ENCODE measurements around the gene LYVE1.

LYVE1 gene

DNA sequence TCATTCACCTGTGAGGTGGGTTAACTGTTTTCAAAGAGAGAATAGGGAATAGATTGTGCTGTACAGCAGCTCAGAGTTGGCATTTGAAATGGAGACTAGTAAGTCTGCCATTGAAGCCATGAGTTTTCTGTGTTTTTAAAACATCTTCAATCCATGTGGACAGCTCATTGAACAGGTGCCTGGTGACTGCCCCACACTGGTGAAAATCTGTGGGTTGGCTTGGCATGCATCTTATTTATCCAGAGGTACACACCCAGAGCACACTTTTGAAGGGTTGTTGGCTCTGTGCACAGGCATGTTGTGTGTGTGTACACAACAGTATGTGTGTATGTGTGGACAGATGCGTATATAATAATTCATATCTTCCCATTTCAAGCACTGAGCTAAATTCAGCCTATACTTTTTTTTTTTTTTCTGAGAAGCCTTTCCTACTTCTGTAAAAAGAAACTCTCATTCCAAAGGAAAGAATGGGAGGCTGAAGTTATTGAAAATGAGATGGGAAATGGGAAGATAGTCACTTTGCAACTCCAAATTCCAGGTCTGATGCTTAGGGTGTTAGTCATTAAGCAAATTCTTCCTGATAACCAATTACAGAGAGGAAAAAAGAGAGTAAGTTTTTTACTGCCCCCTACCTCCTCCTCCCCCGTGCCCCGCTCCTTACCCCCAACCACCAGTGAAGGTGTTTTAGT is 7.0 kb upstream of the LYVE1 start:
- Histone ChIP-seq H3K27ac (ENCODE audit: low read length) (no peak overlapping the region), H3K9me3 (ENCODE audit: control insufficient read depth in 2 of 2, low read length in 2 of 2) (no peaks in the 10 kb centered on the region), H3K36me3 (ENCODE audit: control insufficient read depth in 2 of 2, insufficient read depth in 2 of 2, low read length in 2 of 2) (peaks cover 52 to 55% of the 10 kb centered on the region in 2 donors), H3K9ac (ENCODE audit: low read length in 2 of 2) (no peak overlapping the region), H3K4me1 (ENCODE audit: control insufficient read depth, insufficient read depth, low read length) (peaks cover 28% of the 10 kb centered on the region), H3K4me3 (ENCODE audit: low read length in 2 of 2) (no peak overlapping the region), H3K27me3 (ENCODE audit: control insufficient read depth in 1 of 2, insufficient read depth in 2 of 2, low read length in 2 of 2) (no peaks in the 10 kb centered on the region)

- Histone ChIP-seq H3K9ac (ENCODE audit: low read length in 2 of 2) (no peak overlapping the region), H3K9me3 (ENCODE audit: control insufficient read depth in 2 of 2, low read length in 2 of 2) (no peaks in the 10 kb centered on the region), H3K4me3 (ENCODE audit: low read length in 2 of 2) (no peak overlapping the region), H3K36me3 (ENCODE audit: control insufficient read depth in 2 of 2, insufficient read depth in 2 of 2, low read length in 2 of 2) (peaks cover 35 to 38% of the 10 kb centered on the region in 2 donors), H3K27me3 (ENCODE audit: control insufficient read depth in 1 of 2, insufficient read depth in 2 of 2, low read length in 2 of 2) (no peaks in the 10 kb centered on the region), H3K4me1 (ENCODE audit: control insufficient read depth, insufficient read depth, low read length) (peaks cover 12% of the 10 kb centered on the region), H3K27ac (ENCODE audit: low read length) (no peak overlapping the region)
Measured at GRCh38 chr11:10573556-10573955, 5.1 kb upstream of the LYVE1 start.

GRCh38 chr11:10573028-10573427 is 4.6 kb upstream of the LYVE1 start:
- H3K36me3 ChIP-seq (ENCODE audit: control insufficient read depth in 2 of 2, insufficient read depth in 2 of 2, low read length in 2 of 2), result peaks cover 33 to 34% of the 10 kb centered on the region in 2 donors
- H3K9ac ChIP-seq (ENCODE audit: low read length in 2 of 2), result no peak overlapping the region
- H3K9me3 ChIP-seq (ENCODE audit: control insufficient read depth in 2 of 2, low read length in 2 of 2), result no peaks in the 10 kb centered on the region
- peaks cover 12% of the 10 kb centered on the region for H3K4me1 ChIP-seq (ENCODE audit: control insufficient read depth, insufficient read depth, low read length)
- no peak overlapping the region for H3K4me3 ChIP-seq (ENCODE audit: low read length in 2 of 2)
- H3K27ac ChIP-seq (ENCODE audit: low read length), result no peak overlapping the region
- no peaks in the 10 kb centered on the region for H3K27me3 ChIP-seq (ENCODE audit: control insufficient read depth in 1 of 2, insufficient read depth in 2 of 2, low read length in 2 of 2)

DNA sequence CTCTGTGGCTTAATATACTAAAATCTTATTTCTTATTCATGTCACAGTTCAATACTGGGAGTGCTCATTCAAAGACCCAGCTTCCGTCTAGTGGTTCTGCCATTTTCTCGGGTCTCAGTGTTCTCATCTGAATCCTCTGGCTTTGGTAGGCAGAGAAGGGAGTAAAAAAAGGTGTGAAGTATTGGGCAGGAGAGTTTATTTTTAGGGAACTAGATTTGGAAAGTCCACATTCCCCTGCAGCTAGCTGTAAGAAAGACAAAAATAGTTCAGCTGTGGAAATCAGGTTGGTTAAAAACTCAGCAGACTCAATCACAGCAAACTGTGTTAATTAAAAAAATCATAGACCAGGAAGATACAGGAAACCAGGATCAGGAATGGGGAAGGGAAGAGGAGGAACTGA is 4.1 kb upstream of the LYVE1 start:
- no peak overlapping the region for H3K4me3 ChIP-seq (ENCODE audit: low read length in 2 of 2)
- H3K36me3 ChIP-seq (ENCODE audit: control insufficient read depth in 2 of 2, insufficient read depth in 2 of 2, low read length in 2 of 2), result peaks cover 29 to 33% of the 10 kb centered on the region in 2 donors
- H3K4me1 ChIP-seq (ENCODE audit: control insufficient read depth, insufficient read depth, low read length), result peaks cover 12% of the 10 kb centered on the region
- no peak overlapping the region for H3K9ac ChIP-seq (ENCODE audit: low read length in 2 of 2)
- H3K27me3 ChIP-seq (ENCODE audit: control insufficient read depth in 1 of 2, insufficient read depth in 2 of 2, low read length in 2 of 2), result no peaks in the 10 kb centered on the region
- no peak overlapping the region for H3K27ac ChIP-seq (ENCODE audit: low read length)
- H3K9me3 ChIP-seq (ENCODE audit: control insufficient read depth in 2 of 2, low read length in 2 of 2), result no peaks in the 10 kb centered on the region

- H3K27ac ChIP-seq (ENCODE audit: low read length), result no peak overlapping the region
- H3K4me3 ChIP-seq (ENCODE audit: low read length in 2 of 2), result no peak overlapping the region
- no peak overlapping the region for H3K9ac ChIP-seq (ENCODE audit: low read length in 2 of 2)
- H3K9me3 ChIP-seq (ENCODE audit: control insufficient read depth in 2 of 2, low read length in 2 of 2), result no peaks in the 10 kb centered on the region
- no peaks in the 10 kb centered on the region for H3K36me3 ChIP-seq (ENCODE audit: control insufficient read depth in 2 of 2, insufficient read depth in 2 of 2, low read length in 2 of 2)
- H3K27me3 ChIP-seq (ENCODE audit: control insufficient read depth in 1 of 2, insufficient read depth in 2 of 2, low read length in 2 of 2), result no peaks in the 10 kb centered on the region
- H3K4me1 ChIP-seq (ENCODE audit: control insufficient read depth, insufficient read depth, low read length), result peaks cover 2% of the 10 kb centered on the region
Measured at GRCh38 chr11:10567446-10567845, 1.0 kb downstream of the LYVE1 start.

DNA sequence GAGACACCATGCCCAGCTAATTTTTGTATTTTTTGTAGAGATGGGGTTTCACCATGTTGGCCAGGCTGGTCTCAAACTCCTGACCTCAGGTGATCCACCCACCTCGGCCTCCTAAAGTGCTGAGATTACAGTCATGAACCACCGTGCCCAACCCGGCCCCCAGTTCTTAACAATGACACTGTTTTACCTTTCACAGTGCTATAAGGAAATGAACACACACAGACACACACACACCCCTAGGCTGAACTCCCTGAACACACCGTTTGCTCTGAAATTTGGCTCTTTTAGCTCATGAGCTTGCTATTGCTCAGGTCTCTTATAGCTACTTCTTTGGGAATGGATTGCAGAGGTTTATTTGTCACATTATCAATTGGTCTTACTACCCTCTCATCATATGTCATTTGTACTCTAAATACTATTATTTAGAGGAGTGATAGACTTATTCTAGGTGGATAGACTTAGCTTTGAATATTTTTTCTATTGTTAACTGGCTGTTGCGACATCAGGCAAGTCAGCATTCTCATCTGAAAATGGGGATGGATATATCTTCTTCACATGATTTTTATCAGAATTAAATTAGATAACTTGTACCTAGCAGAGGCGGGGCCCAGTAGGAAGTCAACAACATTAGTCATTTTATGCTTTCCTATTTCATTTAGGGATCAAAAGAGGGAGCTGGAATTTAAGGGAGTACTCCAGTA is 2.1 kb downstream of the LYVE1 start:
- no peak overlapping the region for H3K9ac ChIP-seq (ENCODE audit: low read length in 2 of 2)
- H3K9me3 ChIP-seq (ENCODE audit: control insufficient read depth in 2 of 2, low read length in 2 of 2), result no peaks in the 10 kb centered on the region
- H3K36me3 ChIP-seq (ENCODE audit: control insufficient read depth in 2 of 2, insufficient read depth in 2 of 2, low read length in 2 of 2), result no peaks in the 10 kb centered on the region
- no peak overlapping the region for H3K4me3 ChIP-seq (ENCODE audit: low read length in 2 of 2)
- H3K4me1 ChIP-seq (ENCODE audit: control insufficient read depth, insufficient read depth, low read length), result peaks cover 2% of the 10 kb centered on the region
- no peaks in the 10 kb centered on the region for H3K27me3 ChIP-seq (ENCODE audit: control insufficient read depth in 1 of 2, insufficient read depth in 2 of 2, low read length in 2 of 2)
- H3K27ac ChIP-seq (ENCODE audit: low read length), result no peak overlapping the region

DNA sequence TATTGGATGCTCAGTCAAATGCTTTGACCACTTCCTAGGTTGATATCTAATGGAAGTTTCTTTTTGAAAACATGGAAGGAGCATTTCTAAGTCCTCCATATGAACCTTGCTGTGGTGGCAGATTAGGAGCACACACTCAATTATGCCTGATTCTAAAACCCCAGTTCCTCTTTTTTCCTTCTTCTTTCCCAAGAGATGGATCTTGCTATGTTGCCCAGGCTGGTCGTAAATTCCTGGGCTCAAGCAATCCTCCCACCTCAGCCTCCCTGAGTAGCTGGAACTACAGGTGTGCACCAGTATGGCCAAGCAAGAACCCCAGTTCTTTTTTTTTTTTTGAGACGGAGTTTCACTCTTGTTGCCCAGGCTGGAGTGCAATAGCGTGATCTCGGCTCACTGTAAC is 3.0 kb downstream of the LYVE1 start:
- Histone ChIP-seq H3K9me3 (ENCODE audit: control insufficient read depth in 2 of 2, low read length in 2 of 2) (no peaks in the 10 kb centered on the region), H3K36me3 (ENCODE audit: control insufficient read depth in 2 of 2, insufficient read depth in 2 of 2, low read length in 2 of 2) (no peaks in the 10 kb centered on the region), H3K4me1 (ENCODE audit: control insufficient read depth, insufficient read depth, low read length) (peaks cover 2% of the 10 kb centered on the region), H3K9ac (ENCODE audit: low read length in 2 of 2) (no peak overlapping the region), H3K4me3 (ENCODE audit: low read length in 2 of 2) (no peak overlapping the region), H3K27ac (ENCODE audit: low read length) (no peak overlapping the region), H3K27me3 (ENCODE audit: control insufficient read depth in 1 of 2, insufficient read depth in 2 of 2, low read length in 2 of 2) (no peaks in the 10 kb centered on the region)

- Histone ChIP-seq H3K27ac (ENCODE audit: low read length) (no peak overlapping the region), H3K9me3 (ENCODE audit: control insufficient read depth in 2 of 2, low read length in 2 of 2) (no peaks in the 10 kb centered on the region), H3K36me3 (ENCODE audit: control insufficient read depth in 2 of 2, insufficient read depth in 2 of 2, low read length in 2 of 2) (no peaks in the 10 kb centered on the region), H3K4me3 (ENCODE audit: low read length in 2 of 2) (no peak overlapping the region), H3K27me3 (ENCODE audit: control insufficient read depth in 1 of 2, insufficient read depth in 2 of 2, low read length in 2 of 2) (no peaks in the 10 kb centered on the region), H3K4me1 (ENCODE audit: control insufficient read depth, insufficient read depth, low read length) (peaks cover 2% of the 10 kb centered on the region), H3K9ac (ENCODE audit: low read length in 2 of 2) (no peak overlapping the region)
Measured at GRCh38 chr11:10564696-10565318, 3.7 kb downstream of the LYVE1 start.

DNA sequence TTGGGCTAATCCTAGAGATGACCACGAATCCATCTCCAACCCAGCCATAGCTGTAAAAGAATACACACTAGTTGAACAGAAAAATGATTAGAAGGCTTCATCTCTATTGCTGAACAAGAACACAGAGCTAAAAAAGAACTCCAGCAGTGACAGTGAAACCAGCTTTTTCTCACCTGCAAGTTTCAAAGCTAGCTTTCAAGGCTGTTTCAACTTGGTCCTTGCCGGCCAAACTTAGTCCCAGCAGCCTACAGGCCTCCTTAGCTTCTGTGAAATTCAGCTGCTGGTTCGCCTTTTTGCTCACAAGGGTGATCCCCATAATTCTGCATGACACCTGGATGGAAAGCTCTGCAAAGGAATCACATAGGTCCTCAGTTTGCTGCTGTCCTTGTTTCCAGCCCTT is 4.4 kb downstream of the LYVE1 start:
- Histone ChIP-seq H3K4me3 (ENCODE audit: low read length in 2 of 2) (no peak overlapping the region), H3K4me1 (ENCODE audit: control insufficient read depth, insufficient read depth, low read length) (peaks cover 2% of the 10 kb centered on the region), H3K27me3 (ENCODE audit: control insufficient read depth in 1 of 2, insufficient read depth in 2 of 2, low read length in 2 of 2) (no peaks in the 10 kb centered on the region), H3K9me3 (ENCODE audit: control insufficient read depth in 2 of 2, low read length in 2 of 2) (no peaks in the 10 kb centered on the region), H3K9ac (ENCODE audit: low read length in 2 of 2) (no peak overlapping the region), H3K27ac (ENCODE audit: low read length) (no peak overlapping the region), H3K36me3 (ENCODE audit: control insufficient read depth in 2 of 2, insufficient read depth in 2 of 2, low read length in 2 of 2) (no peaks in the 10 kb centered on the region)

DNA sequence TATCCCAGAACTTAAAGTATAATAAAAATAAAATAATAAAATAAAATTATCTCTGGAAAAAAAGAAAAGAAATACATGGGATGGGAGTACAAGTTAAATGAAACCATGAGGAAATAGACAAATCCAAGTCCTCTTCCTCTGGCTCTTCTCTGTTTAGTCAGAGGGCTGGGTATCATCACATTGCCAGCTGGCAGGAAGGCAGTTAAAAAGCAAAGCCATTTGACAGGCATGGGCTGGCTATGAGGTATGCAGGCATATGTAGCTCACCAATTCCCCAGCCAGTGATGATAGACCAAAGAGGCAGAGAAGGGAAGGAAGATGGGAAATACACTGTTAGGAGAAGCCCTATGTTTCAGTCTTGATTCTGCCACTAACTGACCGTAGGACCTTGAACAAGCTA is 6.5 kb downstream of the LYVE1 start:
- no peaks in the 10 kb centered on the region for H3K9me3 ChIP-seq (ENCODE audit: control insufficient read depth in 2 of 2, low read length in 2 of 2)
- no peak overlapping the region for H3K27ac ChIP-seq (ENCODE audit: low read length)
- H3K9ac ChIP-seq (ENCODE audit: low read length in 2 of 2), result no peak overlapping the region
- H3K4me3 ChIP-seq (ENCODE audit: low read length in 2 of 2), result no peak overlapping the region
- no peaks in the 10 kb centered on the region for H3K27me3 ChIP-seq (ENCODE audit: control insufficient read depth in 1 of 2, insufficient read depth in 2 of 2, low read length in 2 of 2)
- no peaks in the 10 kb centered on the region for H3K36me3 ChIP-seq (ENCODE audit: control insufficient read depth in 2 of 2, insufficient read depth in 2 of 2, low read length in 2 of 2)
- H3K4me1 ChIP-seq (ENCODE audit: control insufficient read depth, insufficient read depth, low read length), result peaks cover 2% of the 10 kb centered on the region

Measured in stomach smooth muscle (tissue), 2 donors.